Fibroblast of villous mesenchyme (primary cell): ENCODE data around the gene MRPL36. TPM values are rescaled to one million over a fixed set of nuclear protein-coding genes. Genes with fewer than 3 reads are reported as not detected.

ENCODE experiments used
- DNase-seq: peaks from one replicate; pipeline ENCODE4 v3.0.0-alpha.2; 2010; ENCODE audit warnings: low read depth
- H3K4me3 ChIP-seq: 2 replicates; pipeline ENCODE4 v1.5.1; 2011; ENCODE audit warnings: low read depth, mild to moderate bottlenecking, low read length
- CTCF ChIP-seq: IDR thresholded peaks from 2 replicates; pipeline ENCODE4 v1.5.1; 2012; ENCODE audit warnings: low read depth, mild to moderate bottlenecking, low read length; ENCODE audit not compliant: insufficient read depth
- total RNA-seq: library from RNA; depleted of rRNA; stranded (reverse); fragments of >200 nt; gene quantifications from 2 replicates; pipeline ENCODE4 v1.2.3, GENCODE V29; 2012

Gene MRPL36
- total RNA-seq, 1 donor = 49.7 TPM

GRCh38 chr5:1842004-1842819, 42.6 kb upstream of the MRPL36 start:
- DNase-seq = no peak
- TF ChIP-seq CTCF = no peak
- no peak overlapping the region for H3K4me3 ChIP-seq

- TF ChIP-seq CTCF = no peak
- no peak for DNase-seq
- no peak overlapping the region for H3K4me3 ChIP-seq
Measured at GRCh38 chr5:1840741-1841521, 41.3 kb upstream of the MRPL36 start.

GRCh38 chr5:1840071-1840547, 40.5 kb upstream of the MRPL36 start:
- no peak for DNase-seq
- no peak for TF ChIP-seq CTCF
- H3K4me3 ChIP-seq = no peak overlapping the region

GRCh38 chr5:1838013-1838412, 38.4 kb upstream of the MRPL36 start:
- no peak overlapping the region for H3K4me3 ChIP-seq
- no peak for DNase-seq
- no peak for TF ChIP-seq CTCF

GRCh38 chr5:1836891-1837880, 37.5 kb upstream of the MRPL36 start:
- no peak overlapping the region for H3K4me3 ChIP-seq
- no peak for DNase-seq
- TF ChIP-seq CTCF = no peak
